SK-N-SH treated with all-trans-retinoic acid at 6 μM for 48 hours (cell line): Measurements from ENCODE around the gene ZSWIM6.

ENCODE experiments used
- ATAC-seq: fragments of 200-7000 bp; cut with Tn5 transposase; 3 replicates; pipeline ENCODE4 v1.9.1; 2020; ENCODE audit warnings: mild to moderate bottlenecking, moderate library complexity
- ARNTL ChIP-seq: fragments of 450-650 bp; formaldehyde crosslinking; IDR thresholded peaks from 2 replicates; pipeline ENCODE4 v1.5.0; 2020; ENCODE audit warnings: low read depth, mild to moderate bottlenecking, moderate library complexity, borderline replicate concordance
- BACH2 ChIP-seq: fragments of 250-450 bp; sonication (Bioruptor Pico); IDR thresholded peaks from 2 replicates; pipeline ENCODE4 v1.9.0; 2021; ENCODE audit warnings: mild to moderate bottlenecking, borderline replicate concordance
- CREB5 ChIP-seq: fragments of 250-450 bp; sonication (Bioruptor Pico); IDR thresholded peaks from 2 replicates; pipeline ENCODE4 v1.5.1; 2020; ENCODE audit warnings: low read depth, mild to moderate bottlenecking, moderate library complexity
- CSDC2 ChIP-seq: fragments of 250-450 bp; sonication (Bioruptor Pico); IDR thresholded peaks from 2 replicates; pipeline ENCODE4 v1.5.0; 2020; ENCODE audit warnings: mild to moderate bottlenecking, moderate library complexity
- CSRNP3 ChIP-seq: fragments of 250-450 bp; sonication (Bioruptor Pico); IDR thresholded peaks from 2 replicates; pipeline ENCODE4 v1.5.1; 2021; ENCODE audit warnings: mild to moderate bottlenecking, moderate library complexity
- ESRRG ChIP-seq: fragments of 250-450 bp; sonication (Bioruptor Pico); IDR thresholded peaks from 2 replicates; pipeline ENCODE4 v1.6.1; 2021; ENCODE audit warnings: mild to moderate bottlenecking
- GLIS3 ChIP-seq: fragments of 250-450 bp; sonication (Bioruptor Pico); IDR thresholded peaks from 2 replicates; pipeline ENCODE4 v1.5.0; 2020; ENCODE audit warnings: mild to moderate bottlenecking, moderate library complexity
- ISL1 ChIP-seq: fragments of 250-450 bp; sonication (Bioruptor Pico); IDR thresholded peaks from 2 replicates; pipeline ENCODE4 v2.1.2; 2022; ENCODE audit warnings: mild to moderate bottlenecking, moderate library complexity
- OSR1 ChIP-seq: fragments of 250-450 bp; sonication (Bioruptor Pico); IDR thresholded peaks from 2 replicates; pipeline ENCODE4 v1.8.0; 2022; ENCODE audit warnings: moderate library complexity, mild to moderate bottlenecking, inconsistent platforms
- PATZ1 ChIP-seq: fragments of 250-450 bp; sonication (Bioruptor Pico); IDR thresholded peaks from 2 replicates; pipeline ENCODE4 v1.8.0; 2020; ENCODE audit warnings: mild to moderate bottlenecking, moderate library complexity, borderline replicate concordance
- POU6F1 ChIP-seq: fragments of 250-450 bp; sonication (Bioruptor Pico); IDR thresholded peaks from 2 replicates; pipeline ENCODE4 v1.8.0; 2021; ENCODE audit warnings: low read depth, mild to moderate bottlenecking, moderate library complexity, borderline replicate concordance
- PPARA ChIP-seq: fragments of 250-450 bp; sonication (Bioruptor Pico); IDR thresholded peaks from 2 replicates; pipeline ENCODE4 v1.5.0; 2020; ENCODE audit warnings: mild to moderate bottlenecking, borderline replicate concordance
- RARB ChIP-seq: fragments of 250-450 bp; sonication (Bioruptor Pico); IDR thresholded peaks from 2 replicates; pipeline ENCODE4 v1.8.0; 2021; ENCODE audit warnings: mild to moderate bottlenecking, moderate library complexity
- TCF4 ChIP-seq: fragments of 250-450 bp; sonication (Bioruptor Pico); IDR thresholded peaks from 2 replicates; pipeline ENCODE4 v1.8.0; 2021; ENCODE audit warnings: mild to moderate bottlenecking, moderate library complexity, borderline replicate concordance
- TSHZ2 ChIP-seq: fragments of 250-450 bp; sonication (Bioruptor Pico); IDR thresholded peaks from 2 replicates; pipeline ENCODE4 v1.5.0; 2020; ENCODE audit warnings: mild to moderate bottlenecking, moderate library complexity
- ZC3H10 ChIP-seq: fragments of 250-450 bp; sonication (Bioruptor Pico); IDR thresholded peaks from 2 replicates; pipeline ENCODE4 v1.5.1; 2021; ENCODE audit warnings: mild to moderate bottlenecking, moderate library complexity
- ZFP3 ChIP-seq: fragments of 250-450 bp; sonication (Bioruptor Pico); IDR thresholded peaks from 2 replicates; pipeline ENCODE4 v1.5.0; 2020; ENCODE audit warnings: mild to moderate bottlenecking, moderate library complexity
- ZNF565 ChIP-seq: fragments of 450-650 bp; formaldehyde crosslinking; conservative IDR thresholded peaks from 2 replicates; pipeline ENCODE4 v1.5.0; 2020; ENCODE audit warnings: low read depth, mild to moderate bottlenecking, moderate library complexity
- ZNF70 ChIP-seq: fragments of 450-650 bp; formaldehyde crosslinking; IDR thresholded peaks from 2 replicates; pipeline ENCODE4 v1.5.0; 2020; ENCODE audit warnings: mild to moderate bottlenecking, moderate library complexity
- ZNF8 ChIP-seq: fragments of 450-650 bp; formaldehyde crosslinking; IDR thresholded peaks from 2 replicates; pipeline ENCODE4 v1.5.0; 2020; ENCODE audit warnings: mild to moderate bottlenecking, moderate library complexity

Gene ZSWIM6

GRCh38 chr5:61416010-61416409 lies 84.0 kb downstream of the ZSWIM6 start:
- TF ChIP-seq CREB5 (CRISPR knock-in tag): no peak
- no peak for TF ChIP-seq ZNF70 (CRISPR knock-in tag)
- TF ChIP-seq CSDC2: no peak
- no peak for TF ChIP-seq PPARA
- no peak for TF ChIP-seq ARNTL (CRISPR knock-in tag)
- no peak for TF ChIP-seq TSHZ2 (CRISPR knock-in tag)
- TF ChIP-seq ESRRG (CRISPR knock-in tag): no peak
- TF ChIP-seq RARB (CRISPR knock-in tag): no peak
- TF ChIP-seq ISL1: no peak
- TF ChIP-seq POU6F1: no peak
- no peak for TF ChIP-seq BACH2 (CRISPR knock-in tag)
- TF ChIP-seq ZC3H10: no peak
- no peak for TF ChIP-seq ZNF565
- TF ChIP-seq CSRNP3: no peak
- no peak for TF ChIP-seq TCF4 (CRISPR knock-in tag)
- TF ChIP-seq ZNF8: no peak
- no peak for TF ChIP-seq ZFP3 (CRISPR knock-in tag)
- TF ChIP-seq OSR1 (CRISPR knock-in tag): no peak
- ATAC-seq: peak; percentile 47

GRCh38 chr5:61416420-61416819 lies 84.4 kb downstream of the ZSWIM6 start:
- peak; percentile 43 for ATAC-seq

GRCh38 chr5:61417340-61417739 lies 85.3 kb downstream of the ZSWIM6 start:
- ATAC-seq: no peak
- TF ChIP-seq PPARA (no peak), TCF4 (CRISPR knock-in tag) (no peak), BACH2 (CRISPR knock-in tag) (no peak), GLIS3 (CRISPR knock-in tag) (no peak)
- TF ChIP-seq, all 23 proteins: peak for 0

More at GRCh38 chr5:61416420-61416819, 84.4 kb downstream of the ZSWIM6 start:
- TF ChIP-seq ZNF70 (CRISPR knock-in tag) (no peak), ISL1 (no peak), CREB5 (CRISPR knock-in tag) (no peak), RARB (CRISPR knock-in tag) (no peak), ZC3H10 (no peak), ESRRG (CRISPR knock-in tag) (no peak)

- TF ChIP-seq ZNF565: no peak
- TF ChIP-seq ESRRG (CRISPR knock-in tag): no peak
- TF ChIP-seq BACH2 (CRISPR knock-in tag): no peak
- TF ChIP-seq GLIS3 (CRISPR knock-in tag): no peak
- no peak for TF ChIP-seq ZFP3 (CRISPR knock-in tag)
- TF ChIP-seq ZC3H10: no peak
- no peak for TF ChIP-seq TSHZ2 (CRISPR knock-in tag)
- TF ChIP-seq PPARA: no peak
- TF ChIP-seq PATZ1 (CRISPR knock-in tag): no peak
- TF ChIP-seq TCF4 (CRISPR knock-in tag): no peak
- no peak for ATAC-seq
Measured at GRCh38 chr5:61417851-61418250, 85.8 kb downstream of the ZSWIM6 start.
